ENCODE results near the gene MMD2. TPM values are rescaled to one million over a fixed set of nuclear protein-coding genes. Genes with fewer than 3 reads are reported as not detected.
A peak's percentile ranks its signal among the peaks of the same experiment; 100 is the strongest.

MMD2 gene
- total RNA-seq, 1 donor from 2014 or later: not detected

DNA sequence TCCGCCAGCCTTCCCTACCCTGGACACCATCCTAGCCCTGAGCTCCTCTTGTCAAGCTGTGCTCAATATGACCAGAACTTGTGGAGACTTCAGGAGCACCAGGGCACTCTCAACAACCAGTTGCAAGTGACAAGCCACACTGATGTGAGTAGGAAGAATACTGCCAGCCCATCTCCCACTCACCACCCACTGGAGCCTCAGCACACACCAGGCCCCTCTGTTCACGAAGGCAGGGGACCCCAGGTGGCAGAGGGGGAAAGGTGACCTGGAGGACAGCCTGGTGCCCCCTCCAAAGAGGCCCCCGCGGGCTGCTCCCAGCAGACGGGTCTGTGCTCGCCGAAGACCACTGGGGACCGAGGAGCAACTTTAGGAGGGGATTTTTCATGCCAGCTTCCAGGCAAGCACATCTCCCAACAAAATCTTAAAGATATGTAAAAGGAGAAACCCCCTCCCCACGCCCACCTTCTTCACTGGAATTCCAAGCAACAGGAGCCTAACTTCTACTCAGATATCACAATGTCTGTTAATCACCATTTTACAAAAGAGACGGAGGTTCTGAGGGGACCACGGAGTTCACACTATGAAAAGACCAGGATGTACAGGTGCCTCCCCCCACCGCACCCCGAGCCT, 1.0 kb downstream of the MMD2 start:
- DNase-seq (ENCODE audit: low read depth): no peak

DNA sequence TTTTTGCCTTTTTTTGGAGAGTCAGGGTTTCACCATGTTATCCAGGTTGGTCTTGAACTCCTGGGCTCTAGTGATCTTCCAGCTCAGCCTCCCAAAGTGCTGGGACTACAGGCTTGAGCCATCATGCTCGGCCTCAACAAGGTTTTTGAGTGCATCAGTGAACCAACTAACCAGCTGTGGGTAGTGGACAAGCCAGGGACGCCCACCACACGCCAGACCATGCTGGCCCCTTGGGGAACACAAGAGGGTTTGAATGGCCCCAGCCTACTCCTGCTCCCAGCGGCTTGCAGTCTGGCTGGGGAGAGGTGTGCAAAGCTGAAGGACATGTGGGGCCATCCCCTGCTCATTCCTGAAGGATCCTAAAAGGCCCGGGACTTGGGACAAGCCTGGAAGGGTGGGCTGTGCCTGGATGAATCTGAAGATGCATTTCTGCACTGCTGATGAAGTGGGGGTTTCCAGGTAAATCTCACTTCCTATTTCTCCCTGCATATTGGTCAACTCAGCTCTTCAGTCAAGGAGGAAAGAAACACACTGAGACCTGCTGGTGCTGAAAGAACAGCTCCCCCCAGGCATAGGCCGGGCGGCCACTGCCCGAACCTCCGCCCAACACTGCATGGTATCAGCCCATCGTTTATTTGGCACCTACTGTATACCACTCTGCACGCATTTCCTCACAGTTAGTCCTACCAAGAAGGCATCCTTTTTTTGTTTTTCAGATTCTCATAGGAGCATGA, 6.9 kb downstream of the MMD2 start:
- peak; percentile 6 for DNase-seq (ENCODE audit: low read depth)

DNA sequence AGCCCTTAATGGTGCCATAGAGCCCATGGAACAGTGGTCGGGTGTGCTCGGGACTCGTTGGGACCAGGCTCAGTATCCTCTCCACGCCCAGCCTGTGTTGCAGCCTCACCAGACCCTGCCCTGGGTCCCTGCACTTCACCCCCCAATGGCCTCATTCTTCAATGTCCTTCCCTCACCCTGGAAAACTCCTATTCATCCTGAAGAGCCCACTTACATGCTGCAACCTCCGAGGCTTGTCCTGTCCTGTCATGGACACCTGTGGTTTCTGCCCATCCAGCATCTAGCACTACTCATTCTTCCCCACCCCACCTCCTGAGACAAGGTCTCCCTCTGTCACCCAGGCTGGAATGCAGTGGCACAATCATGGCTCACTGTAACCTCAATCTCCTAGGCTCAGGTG, 7.7 kb downstream of the MMD2 start:
- no peak for DNase-seq (ENCODE audit: low read depth)

DNA sequence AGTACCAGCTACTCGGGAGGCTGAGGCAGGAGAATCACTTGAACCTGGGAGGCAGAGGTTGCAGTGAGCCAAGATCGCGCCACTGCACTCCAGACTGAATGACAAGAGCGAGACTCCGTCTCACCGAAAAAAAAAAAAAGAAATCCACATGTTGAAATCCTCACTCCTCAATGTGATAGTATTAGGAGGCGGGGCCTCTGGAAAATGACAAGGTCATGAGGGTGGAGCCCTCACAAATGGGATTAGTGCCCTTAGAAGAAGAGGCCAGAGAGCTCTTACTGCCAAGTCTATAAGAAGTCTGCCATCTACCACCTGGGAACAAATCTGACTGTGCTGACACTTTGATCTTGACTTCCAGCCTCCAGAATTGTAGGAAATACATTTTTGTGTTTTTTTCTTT, 10.6 kb downstream of the MMD2 start:
- DNase-seq (ENCODE audit: low read depth): no peak

DNA sequence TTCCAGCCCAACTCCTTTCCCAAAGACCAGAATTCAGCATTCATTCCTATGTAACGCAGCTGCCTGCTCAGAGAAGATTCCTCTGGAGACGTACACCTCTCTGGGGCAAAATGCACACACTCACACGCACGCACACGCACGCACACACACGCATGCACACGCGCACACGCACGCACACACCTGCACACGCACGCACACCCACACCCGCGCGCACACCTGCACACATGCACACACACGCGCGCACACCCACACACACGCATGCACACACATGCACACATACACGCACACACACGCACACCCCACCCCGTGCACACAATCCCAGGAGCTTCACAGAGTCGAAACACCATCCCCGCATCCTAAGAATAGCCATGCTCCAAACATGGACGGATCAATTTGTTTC, 13.0 kb downstream of the MMD2 start:
- no peak for DNase-seq (ENCODE audit: low read depth)

DNA sequence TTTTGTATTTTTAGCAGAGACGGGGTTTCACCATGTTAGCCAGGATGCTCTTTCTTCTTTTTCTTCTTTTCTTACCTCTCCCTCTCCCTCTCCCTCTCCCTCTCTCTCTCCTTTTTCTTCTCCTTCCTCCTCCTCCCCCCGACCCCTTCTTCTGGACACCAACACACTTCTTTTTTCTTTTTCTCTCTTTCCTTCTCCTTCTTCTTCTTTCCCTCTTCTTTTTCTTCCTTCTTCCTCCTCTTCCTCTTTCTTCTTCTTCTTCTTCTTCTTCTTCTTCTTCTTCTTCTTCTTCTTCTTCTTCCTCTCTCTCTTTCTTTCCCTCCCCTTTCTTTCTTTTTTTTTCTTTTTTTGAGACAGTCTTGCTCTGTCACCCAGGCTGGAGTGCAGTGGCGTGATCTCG, 14.0 kb downstream of the MMD2 start:
- DNase-seq (ENCODE audit: low read depth): no peak

DNA sequence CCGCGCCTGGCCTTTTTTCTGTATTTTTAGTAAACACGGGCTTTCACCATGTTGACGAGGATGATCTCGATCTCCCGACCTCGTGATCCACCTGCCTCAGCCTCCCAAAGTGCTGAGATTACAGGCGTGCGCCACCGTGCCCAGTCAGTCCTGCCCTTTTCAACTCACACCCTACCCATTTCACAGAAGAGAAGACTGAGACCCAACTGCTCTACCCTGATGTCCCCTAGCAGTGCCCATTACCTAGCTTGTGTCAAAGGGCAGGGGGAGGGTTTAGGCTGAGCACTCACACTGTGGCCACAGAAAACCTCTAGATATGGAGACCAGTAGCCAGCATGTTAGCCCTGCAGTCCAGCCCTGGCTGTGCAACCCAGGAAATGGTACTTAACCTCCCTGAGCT, 15.7 kb downstream of the MMD2 start:
- DNase-seq (ENCODE audit: low read depth): no peak

DNA sequence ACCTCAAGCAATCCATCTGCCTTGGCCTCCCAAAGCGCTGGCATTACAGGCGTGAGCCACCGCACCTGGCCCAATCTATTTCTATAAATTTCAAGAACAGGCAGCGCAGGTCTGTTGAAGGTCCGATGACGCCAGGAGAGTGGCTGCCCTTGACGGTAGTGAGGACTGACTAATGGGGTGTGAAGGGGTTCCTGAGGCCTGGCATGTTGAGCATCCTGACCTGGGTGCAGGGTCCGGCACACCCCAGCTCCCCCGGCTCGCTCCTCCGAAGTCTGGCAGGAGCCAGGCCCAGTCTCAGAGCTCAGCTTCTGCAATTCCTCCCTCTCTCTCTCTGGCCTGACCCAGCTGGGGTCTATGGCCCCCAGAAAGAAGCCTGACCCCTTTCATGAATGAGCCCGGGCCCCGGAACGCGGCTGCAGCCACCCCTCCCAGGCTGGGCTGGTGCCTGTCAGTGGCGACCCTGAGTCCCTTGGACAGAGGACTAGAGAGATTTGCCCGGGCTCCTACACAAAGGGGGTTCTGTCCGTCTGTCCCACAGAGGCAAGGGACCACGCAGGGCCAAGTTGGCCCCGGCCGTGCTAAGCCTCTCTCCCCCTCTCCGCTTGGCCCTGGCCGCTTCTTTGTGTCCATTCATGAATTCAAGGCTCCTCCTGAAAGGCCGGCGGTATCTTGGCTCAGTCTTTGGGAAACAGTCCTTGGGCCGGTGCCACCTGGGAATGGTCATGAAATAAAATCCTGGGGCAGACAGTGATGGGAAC, 18.8 kb downstream of the MMD2 start:
- DNase-seq (ENCODE audit: low read depth): no peak

DNA sequence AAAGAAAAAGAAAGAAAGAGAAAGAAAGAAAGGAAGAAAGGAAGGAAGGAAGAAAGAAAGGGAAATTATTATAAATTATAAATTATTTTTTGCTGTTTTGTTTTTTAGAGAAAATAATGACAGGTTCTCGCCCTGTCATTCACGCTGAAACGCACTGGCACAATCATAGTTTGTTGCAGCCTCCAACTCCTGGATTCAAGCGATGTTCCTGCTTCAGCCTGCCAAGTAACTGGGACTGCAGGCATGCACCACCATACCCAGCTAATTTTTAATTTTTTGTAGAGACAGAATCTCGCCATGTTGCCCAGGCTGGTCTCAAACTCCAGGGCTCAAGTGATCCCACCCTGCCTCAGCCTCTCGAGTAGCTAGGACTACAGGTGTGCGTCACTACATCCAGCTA, 21.6 kb downstream of the MMD2 start:
- no peak for DNase-seq (ENCODE audit: low read depth)

DNA sequence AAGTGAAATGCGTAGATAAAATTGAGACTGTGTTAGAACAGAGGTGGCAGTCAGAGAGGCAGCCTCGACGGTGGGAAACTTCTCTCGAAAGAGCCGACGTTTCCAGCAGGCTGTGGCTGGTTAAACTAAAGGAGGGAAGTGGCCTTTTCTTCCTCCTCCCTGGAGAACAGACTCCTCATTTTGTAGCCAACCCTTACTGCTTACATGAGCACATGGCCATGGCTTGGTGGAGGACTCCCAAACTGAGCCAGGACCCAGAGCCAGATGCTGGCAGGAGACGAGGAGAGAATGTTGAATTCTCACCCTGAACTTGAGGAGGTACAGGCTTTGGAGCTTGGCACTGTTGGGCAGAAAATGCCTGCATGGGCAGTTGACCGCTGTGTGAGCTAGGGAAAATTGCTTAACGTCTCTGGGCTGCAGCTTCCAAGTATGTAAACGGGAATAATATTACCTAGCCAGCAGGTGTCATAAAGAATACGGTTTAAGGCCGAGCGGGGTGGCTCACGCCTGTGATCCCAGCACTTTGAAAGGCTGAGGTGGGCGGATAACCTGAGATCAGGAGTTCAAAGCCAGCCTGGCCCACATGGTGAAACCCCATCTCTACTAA, 24.5 kb downstream of the MMD2 start:
- DNase-seq (ENCODE audit: low read depth): no peak

DNA sequence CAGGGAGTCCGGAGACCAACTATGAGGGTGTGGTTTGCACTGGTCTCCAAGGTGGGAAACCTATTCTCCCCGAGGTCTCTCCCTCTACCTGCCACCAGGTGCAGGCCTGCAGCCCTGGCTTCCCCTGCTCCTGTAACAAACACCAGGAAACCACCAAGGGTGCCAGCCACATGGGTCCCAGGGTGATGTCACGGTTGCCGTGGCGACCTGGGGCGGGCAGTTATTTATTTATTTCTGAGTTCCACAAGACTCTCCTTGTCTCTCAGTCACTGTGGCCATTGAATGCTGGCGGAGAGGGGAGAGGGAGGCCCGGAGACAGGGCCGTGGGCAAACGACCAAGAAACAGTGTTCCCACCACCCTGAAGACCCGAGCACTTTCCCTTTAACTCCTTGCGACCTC, 27.0 kb downstream of the MMD2 start:
- no peak for DNase-seq (ENCODE audit: low read depth)

DNA sequence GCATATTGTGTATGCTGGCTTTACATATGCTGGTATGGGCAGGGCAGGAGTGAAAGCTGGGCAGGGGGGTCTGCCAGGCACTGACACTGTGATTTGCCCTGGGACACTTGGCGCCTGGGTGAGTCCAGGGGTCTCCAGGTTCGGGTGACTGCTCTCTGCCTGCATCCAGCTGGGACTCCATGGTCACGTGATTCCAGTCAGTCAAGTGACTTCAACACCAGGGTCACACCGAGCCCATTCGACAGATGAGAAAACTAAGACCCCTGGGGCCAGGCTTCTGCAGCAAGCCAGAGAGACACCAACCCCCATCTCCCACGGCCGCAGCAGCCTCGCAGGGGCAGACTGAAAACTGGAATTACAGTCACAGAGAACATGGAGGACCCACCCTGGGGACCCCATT, 30.0 kb downstream of the MMD2 start:
- no peak for DNase-seq (ENCODE audit: low read depth)

DNA sequence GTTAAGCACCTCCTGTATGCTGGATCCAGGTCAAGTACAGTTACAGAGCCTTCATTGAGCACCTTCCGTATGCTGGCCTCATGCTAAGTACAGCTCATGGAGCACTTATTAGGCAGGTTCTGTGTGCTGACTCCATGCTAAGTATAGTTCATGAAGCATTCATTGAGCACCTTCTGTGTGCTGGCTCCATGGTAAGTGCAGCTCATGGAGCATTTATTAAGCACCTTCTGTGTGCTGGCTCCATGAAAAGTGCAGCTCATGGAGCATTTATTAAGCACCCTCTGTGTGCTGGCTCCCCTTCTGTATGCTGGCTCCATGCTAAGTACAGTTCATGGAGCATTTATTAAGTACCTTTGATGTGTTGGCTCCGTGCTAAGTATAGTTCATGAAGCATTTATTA, 30.5 kb downstream of the MMD2 start:
- DNase-seq (ENCODE audit: low read depth): no peak

DNA sequence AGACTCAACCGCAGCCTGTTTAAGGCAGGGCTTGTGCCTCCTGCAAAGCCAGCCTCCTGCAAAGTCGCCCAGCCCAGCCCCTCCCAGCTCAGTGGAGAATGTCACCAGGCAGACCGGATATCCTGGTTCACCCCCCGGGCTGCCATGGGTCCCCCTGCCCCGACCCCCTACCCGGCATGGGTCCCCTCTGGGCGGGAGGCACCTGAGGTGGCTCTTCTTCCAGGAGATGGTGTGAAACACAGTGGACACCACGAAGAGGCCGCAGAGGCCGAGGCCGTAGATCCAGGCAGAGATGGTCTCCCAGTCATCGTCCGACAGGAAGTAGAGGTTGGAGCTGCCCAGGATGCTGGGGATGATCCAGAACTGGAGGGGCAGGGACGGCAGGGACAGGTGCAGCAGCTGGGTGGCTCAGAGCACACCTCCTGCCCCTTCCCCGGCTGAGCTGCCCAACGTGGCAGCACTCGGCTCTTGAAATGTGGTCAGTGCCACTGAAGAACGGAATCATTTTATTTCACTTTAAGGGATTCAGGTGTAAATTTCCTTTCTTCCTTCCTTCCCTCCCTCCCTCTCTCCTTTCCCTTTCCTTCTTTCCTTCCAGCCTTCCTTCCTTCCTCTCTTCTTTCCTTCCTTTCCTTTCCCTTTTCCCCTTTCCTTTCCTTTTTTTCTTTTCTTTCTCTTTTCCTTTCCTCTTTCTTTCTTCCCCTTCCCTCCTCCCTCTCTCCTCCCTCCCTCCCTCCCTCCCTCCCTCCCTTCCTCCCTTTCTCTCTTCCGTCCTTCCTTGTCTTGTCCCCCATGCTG, 38.8 kb downstream of the MMD2 start:
- no peak for DNase-seq (ENCODE audit: low read depth)

DNA sequence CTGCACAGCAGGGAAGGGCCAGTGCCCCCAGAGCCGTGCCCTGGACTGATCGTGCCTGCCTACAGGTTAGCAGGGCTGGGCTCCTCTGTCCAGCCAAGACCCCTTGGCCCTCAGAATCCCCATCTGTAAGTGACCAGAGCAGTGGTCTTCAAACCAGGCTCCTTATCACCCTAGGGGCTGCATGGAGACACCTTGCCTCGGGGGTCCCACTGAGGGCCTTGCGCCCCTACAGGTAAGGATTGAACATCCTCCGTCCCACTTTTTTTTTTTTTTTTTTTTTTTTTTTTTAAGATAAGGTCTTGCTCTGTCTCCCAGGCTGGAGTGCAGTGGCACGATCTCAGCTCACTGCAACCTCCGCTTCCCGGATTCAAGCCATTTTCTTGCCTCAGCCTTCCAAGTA, 42.9 kb downstream of the MMD2 start:
- no peak for DNase-seq (ENCODE audit: low read depth)

DNA sequence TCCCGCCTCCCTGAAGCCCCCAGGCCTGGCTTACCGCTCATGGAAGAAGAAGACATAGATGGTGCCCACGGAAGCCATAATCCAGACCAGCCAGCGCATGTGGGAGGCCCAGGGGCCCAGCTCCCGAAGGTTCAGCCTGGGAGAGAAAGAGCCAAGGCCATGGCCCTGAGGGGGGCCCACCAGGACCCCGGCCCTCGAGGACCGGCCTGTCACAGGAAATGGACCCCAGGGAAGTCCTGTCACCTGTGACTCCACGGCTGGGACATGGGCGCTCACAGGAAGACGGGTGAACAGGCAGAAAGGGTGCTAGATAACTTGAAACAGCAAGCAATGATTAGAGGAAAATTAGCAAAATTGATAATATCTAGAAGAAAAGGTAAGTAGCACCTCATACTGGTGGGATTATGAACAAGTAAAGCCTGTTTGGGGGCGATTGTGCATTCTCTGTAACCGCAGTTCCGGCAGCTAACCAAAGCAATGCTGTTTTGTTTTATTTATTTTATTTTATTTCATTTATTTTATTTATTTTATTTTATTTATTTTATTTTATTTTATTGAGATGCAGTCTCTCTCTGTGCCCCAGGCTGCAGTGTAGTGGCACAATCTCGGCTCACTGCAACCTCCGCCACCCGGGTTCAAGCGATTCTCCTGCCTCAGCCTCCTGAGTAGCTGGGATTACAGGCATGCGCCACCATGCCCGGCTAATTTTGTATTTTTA, 47.7 kb downstream of the MMD2 start:
- DNase-seq (ENCODE audit: low read depth): no peak

DNA sequence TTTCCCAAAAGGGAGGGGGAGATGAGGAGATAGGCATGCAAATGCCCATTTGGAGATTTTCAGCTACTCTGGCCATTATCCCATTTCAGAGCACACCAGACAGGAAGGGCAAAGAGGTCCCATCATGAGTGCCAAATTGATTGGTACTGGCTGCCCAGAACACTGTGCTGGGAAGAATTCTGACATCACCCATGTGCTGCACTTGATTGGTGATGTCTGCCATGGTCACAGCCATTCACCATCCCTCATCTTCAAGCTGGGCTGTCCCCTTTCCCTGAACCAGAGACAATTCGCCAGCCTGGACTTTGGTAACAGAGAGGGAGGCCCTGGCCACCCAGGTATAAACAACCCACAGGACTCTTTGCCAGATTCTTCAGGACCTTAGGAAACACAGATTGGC, 52.3 kb downstream of the MMD2 start:
- no peak for DNase-seq (ENCODE audit: low read depth)

DNA sequence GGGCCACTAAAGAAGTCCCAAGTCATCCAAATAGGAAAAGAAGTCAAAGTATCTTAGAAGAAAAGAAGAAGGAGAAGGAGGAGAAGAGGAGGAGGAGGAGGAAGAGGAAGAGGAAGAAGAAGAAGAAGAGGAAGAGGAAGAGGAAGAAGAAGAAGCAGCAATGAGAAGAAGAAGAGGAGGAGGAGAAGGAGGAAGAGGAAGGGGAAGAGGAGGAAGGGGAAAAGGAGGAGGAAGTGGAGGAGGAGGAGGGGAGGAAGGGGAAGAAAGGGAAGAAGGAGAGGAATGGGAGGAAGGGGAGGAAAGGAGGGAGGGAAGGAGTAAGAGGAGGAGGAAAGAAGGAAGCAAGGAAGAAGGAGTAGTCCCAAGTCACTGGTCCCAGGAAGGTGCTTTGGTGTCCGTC, 53.8 kb downstream of the MMD2 start:
- DNase-seq (ENCODE audit: low read depth): no peak

DNA sequence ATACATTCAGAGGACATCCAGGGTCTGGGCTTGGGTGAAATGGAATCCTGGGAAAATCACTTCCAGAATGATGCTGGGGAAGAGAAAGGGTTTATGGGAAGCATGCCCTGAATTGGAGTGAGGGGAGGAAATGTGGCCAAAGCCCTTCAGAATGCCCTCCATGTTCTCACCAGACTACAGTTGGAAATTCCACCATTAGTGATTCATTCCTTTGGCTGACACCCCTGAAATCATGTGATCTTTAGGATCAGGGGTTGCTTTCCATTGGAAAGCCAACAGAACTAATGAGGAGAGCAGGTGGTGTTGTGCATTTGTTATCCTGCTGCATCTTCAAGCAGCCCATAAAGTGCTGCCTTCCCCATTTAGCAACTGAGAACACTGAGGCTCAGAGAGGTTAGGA, 54.6 kb downstream of the MMD2 start:
- no peak for DNase-seq (ENCODE audit: low read depth)

DNA sequence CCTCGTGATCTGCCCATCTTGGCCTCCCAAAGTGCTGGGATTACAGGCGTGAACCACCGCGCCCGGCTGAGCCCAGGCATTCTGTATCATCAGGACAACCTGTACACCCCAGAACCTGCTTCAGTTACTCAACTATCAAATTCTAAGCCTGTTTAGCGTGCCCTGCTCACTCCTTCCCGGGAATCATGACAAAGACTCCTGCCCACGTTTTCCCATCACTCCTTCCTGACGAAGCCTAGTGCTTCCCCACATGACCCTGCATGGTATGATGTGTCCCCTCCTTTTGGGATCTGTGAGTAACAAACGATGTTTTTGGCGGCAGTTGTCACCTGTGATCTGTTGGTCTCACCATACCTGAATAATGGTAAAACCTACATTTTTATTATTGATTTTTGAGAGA, 63.2 kb downstream of the MMD2 start:
- DNase-seq (ENCODE audit: low read depth): no peak

DNA sequence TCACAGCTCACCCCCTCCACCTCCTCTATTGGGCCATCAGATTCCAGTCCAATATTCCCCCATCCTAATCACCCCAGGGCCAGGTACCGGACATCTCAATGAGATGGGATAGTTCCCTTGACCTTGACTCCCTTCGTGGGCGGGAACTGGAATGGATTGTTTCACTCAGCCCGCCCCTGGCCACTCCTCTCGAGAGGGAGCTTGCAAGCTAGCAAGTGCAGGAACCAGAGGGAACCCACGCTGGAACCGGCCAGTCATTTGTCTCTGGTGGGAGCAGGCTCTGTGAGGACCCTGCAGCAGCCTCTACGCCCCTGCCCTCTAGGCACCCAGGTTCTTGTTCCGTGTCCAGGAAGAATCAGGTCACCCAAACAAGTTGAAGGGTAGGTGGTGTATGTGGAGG, 64.5 kb downstream of the MMD2 start:
- no peak for DNase-seq (ENCODE audit: low read depth)

Measured in renal cortical epithelial cell (primary cell).